ENCODE measurements around the gene PHKG2. TPM values are rescaled to one million over a fixed set of nuclear protein-coding genes. Genes with fewer than 3 reads are reported as not detected.

The PHKG2 gene
- total RNA-seq, 1 donor from 2014 or later = 34.4 TPM

DNA sequence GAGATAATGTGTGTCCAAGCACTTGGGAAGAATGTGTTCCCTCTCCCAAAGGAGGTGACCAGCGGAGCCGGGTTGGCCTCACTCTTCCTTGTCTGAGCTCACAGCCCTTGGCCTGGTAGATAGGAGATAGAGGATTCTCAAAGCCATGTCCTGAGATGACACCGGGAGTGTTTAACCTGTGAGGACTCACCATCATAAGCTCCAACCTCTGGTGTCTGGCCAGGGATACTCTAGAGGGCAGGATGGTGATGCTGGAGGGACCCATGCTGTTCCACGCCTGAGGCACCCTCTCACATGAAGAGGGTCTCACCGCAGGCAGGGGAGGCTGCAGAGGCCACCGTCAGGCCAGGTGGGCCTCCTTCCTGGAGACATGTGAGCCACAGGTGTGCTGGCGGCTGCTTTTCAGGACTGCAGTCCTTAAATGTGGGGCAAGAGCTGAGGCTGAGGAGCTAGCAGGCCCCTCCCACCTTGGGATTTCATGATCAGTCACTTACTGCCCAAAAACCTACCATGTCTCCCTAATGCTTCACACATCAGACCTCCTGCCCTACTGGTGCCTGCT, 45.4 kb downstream of the PHKG2 start:
- DNase-seq (ENCODE audit: low read depth) = no peak

DNA sequence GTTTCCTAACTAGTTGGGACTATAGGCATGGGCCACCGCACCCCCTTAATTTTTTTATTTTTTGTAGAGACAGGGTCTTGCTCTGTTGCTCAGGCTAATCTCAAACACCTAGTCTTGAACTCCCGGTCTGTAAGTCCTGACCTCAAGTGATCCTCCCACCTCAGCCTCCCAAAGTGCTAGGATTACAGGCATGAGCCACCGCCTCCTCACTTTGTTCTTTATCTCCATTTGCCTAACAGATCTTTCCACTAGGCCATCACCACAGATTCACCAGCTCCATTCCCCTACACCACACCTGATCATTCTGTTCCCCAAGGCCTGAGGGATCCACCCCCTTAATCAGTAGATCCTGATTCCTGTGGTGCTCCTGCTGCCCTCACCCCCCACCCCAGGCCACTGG, 46.4 kb downstream of the PHKG2 start:
- no peak for DNase-seq (ENCODE audit: low read depth)

GRCh38 chr16:30797670-30798309, 49.6 kb downstream of the PHKG2 start:
- no peak for DNase-seq (ENCODE audit: low read depth)

Other genes starting within 250 kb of the PHKG2 start
- gene ZNF768, start 221.9 kb upstream of the PHKG2 start, total RNA-seq = 38.4 and 56.8 TPM in 2 replicates
- 11.9 and 14.0 TPM in 2 replicates for gene ZNF747, start 213.6 kb upstream of the PHKG2 start, total RNA-seq
- 8.4 and 9.0 TPM in 2 replicates for gene ZNF764, start 190.1 kb upstream of the PHKG2 start, total RNA-seq
- gene ZNF688, start 176.7 kb upstream of the PHKG2 start, total RNA-seq = 7.4 and 8.7 TPM in 2 replicates
- 8.0 and 8.7 TPM in 2 replicates for gene ZNF785, start 162.7 kb upstream of the PHKG2 start, total RNA-seq
- gene ZNF689, start 138.0 kb upstream of the PHKG2 start, total RNA-seq = 7.8 and 9.2 TPM in 2 replicates
- 13.0 and 13.7 TPM in 2 replicates for gene PRR14, start 97.5 kb upstream of the PHKG2 start, total RNA-seq
- 24.6 and 25.1 TPM in 2 replicates for gene FBRS, start 90.0 kb upstream of the PHKG2 start, total RNA-seq
- gene SRCAP, start 49.3 kb upstream of the PHKG2 start, total RNA-seq = 13.9 TPM in 2 replicates
- gene CFAP119, start 13.6 kb downstream of the PHKG2 start, total RNA-seq = 3.9 and 4.1 TPM in 2 replicates
- gene RNF40, start 13.9 kb downstream of the PHKG2 start, total RNA-seq = 67.8 and 69.5 TPM in 2 replicates
- 24.3 and 28.7 TPM in 2 replicates for gene ZNF629, start 38.8 kb downstream of the PHKG2 start, total RNA-seq
- gene BCL7C, start 145.7 kb downstream of the PHKG2 start, total RNA-seq = 25.4 and 35.4 TPM in 2 replicates
- 4.2 and 5.6 TPM in 2 replicates for gene CTF1, start 148.2 kb downstream of the PHKG2 start, total RNA-seq
- gene FBXL19, start 175.1 kb downstream of the PHKG2 start, total RNA-seq = 11.6 and 14.9 TPM in 2 replicates
- gene ORAI3, start 200.6 kb downstream of the PHKG2 start, total RNA-seq = 53.9 and 60.0 TPM in 2 replicates
- 3.3 and 5.8 TPM in 2 replicates for gene SETD1A, start 209.3 kb downstream of the PHKG2 start, total RNA-seq
- gene HSD3B7, start 236.8 kb downstream of the PHKG2 start, total RNA-seq = 98.3 and 128 TPM in 2 replicates

Measured in myocyte (in vitro differentiated cells).